ENCODE data around the gene USP24.
A peak's percentile ranks its signal among the peaks of the same experiment; 100 is the strongest.

USP24 gene

DNA sequence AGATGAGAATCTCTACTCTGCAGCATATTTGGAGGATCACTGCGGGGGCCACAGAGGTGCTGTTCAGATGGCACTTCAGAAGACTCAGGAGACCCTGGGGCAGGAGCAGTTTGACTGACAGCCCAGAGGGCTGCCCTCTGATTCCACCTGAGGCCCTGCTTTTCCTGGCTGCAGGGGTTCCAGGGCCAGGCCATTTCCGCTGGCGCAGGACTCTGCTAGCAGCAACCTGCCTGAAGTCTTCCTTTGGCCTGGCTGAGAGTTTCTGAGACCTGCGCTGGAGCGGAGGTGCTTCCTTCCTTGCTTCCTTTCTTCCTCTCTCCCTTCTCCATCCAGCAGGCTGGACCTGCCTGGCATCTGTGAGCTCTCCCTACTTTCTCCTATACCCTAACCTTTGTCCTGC, 164.0 kb downstream of the USP24 start:
- peak overlapping the region; percentile 64; the same call in 1 of the 2 replicates for H3K27ac ChIP-seq
- TF ChIP-seq, protein P1, sequence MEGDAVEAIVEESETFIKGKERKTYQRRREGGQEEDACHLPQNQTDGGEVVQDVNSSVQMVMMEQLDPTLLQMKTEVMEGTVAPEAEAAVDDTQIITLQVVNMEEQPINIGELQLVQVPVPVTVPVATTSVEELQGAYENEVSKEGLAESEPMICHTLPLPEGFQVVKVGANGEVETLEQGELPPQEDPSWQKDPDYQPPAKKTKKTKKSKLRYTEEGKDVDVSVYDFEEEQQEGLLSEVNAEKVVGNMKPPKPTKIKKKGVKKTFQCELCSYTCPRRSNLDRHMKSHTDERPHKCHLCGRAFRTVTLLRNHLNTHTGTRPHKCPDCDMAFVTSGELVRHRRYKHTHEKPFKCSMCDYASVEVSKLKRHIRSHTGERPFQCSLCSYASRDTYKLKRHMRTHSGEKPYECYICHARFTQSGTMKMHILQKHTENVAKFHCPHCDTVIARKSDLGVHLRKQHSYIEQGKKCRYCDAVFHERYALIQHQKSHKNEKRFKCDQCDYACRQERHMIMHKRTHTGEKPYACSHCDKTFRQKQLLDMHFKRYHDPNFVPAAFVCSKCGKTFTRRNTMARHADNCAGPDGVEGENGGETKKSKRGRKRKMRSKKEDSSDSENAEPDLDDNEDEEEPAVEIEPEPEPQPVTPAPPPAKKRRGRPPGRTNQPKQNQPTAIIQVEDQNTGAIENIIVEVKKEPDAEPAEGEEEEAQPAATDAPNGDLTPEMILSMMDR (conservative IDR thresholded peaks at IDR 0.05) = no peak

DNA sequence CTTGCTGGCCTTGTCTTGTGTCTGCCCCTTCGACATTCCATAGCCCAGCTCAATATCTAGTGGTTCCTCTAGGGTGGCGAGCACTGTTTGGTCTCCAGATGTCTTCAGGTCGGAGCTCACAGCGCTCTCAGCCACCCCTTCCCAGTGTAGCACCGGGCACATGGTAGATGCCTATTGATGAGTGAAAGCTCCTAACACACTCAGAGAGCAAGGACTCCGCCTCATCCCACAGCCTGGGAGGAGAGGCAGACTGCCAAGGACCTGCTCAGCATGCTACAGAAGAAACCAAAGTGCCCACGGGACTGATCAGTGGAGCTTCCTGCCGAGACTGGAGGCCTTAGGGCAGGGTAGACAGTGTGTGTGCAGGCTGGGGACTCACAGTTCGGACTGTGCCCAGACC, 164.9 kb downstream of the USP24 start:
- TF ChIP-seq, protein P1 (conservative IDR thresholded peaks at IDR 0.05) = no peak
- H3K27ac ChIP-seq = peak overlapping the region; percentile 64

DNA sequence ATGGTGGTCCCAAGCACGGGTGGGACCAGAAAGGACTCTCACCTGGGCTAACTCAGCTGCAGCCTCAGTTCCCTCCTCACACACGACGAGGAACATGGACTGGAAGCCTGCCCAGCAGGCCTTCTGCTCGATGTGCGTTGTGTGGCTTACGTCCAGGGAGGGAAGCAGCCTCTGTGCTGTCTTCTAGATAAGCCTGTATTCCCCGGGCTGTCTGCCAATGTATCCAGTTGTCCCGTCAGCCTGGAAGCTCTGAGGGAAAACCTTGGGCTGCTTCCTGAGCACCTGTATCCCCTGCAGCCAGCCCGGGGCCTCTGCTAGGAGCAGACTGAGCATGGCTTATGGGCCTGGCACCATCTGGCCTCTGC, 165.3 kb downstream of the USP24 start:
- peak overlapping the region; percentile 64 for H3K27ac ChIP-seq
- TF ChIP-seq, protein P1 (conservative IDR thresholded peaks at IDR 0.05) = no peak

DNA sequence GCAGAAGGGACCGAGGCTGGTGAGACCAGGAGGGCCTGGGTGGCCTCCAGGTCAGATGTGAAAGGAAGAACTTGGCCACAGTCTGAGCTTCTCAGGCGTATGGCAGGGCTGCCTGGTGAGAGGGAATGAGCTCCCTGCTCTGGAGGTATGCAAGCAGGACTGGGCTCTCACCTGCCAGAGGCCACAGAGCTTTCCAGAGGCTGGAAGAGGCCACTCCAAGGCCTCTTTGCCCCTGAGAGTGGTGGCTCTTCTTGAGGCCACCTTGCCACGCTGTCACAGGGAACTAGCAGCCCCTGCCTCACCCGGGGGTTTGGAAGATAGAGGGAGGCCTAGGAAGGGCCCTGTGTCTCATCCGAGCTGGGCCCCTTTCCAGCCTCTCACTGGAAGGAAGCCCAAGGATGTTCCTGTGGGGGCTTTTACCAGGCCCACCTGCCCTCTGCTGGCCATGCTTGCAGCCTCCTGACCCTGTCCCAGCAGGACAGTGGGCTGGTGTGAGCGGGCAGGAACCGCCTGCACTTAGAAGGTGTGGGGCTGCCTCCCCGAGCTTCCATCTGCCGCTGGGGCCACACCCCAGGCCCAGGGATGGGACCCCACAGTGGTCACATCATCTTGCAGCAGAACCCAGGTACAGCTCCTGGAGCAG, 165.8 kb downstream of the USP24 start:
- peak overlapping the region; percentile 64 for H3K27ac ChIP-seq
- TF ChIP-seq, protein P1 (conservative IDR thresholded peaks at IDR 0.05) = no peak

DNA sequence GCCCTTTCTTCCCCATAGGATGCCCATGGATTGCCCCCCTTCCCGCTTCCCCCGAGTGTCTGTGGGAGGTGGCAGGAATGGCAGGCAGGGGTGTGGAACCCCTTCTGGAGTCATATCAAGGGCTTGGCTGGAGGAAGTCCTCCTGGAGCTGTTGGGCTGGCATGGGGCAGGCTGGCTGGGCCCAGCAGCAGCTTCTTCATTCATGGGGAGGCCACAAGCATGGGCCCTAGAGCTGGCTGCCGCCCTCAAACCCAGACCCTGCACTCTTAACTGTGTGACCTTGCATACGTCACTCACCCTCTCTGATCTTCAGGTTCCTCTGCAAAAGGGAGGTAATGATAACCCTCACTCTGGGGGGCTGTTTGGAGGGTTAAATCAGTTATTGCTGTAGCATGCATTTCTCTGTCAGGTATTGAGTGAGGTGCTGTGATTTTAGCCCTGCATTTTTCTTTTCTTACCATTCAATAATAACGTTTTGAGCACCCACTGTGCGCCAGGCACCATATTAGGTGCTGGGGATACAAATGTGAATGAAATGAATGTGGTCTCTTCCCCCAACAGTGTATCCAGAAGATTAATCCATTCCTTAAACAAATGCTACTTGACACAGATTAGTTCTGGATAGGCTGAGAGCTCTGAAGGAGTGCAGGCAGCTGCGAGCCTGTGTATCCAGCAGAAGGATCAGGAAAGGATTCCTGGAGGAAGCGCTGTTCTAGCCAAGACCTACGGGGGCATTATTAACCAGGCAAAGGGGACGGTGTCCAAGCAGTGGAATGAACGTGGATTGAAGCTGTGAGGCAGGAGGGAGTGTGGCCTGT, 166.5 kb downstream of the USP24 start:
- peak overlapping the region; percentile 64; the same call in 1 of the 2 replicates for H3K27ac ChIP-seq
- TF ChIP-seq, protein P1 (conservative IDR thresholded peaks at IDR 0.05) = no peak

DNA sequence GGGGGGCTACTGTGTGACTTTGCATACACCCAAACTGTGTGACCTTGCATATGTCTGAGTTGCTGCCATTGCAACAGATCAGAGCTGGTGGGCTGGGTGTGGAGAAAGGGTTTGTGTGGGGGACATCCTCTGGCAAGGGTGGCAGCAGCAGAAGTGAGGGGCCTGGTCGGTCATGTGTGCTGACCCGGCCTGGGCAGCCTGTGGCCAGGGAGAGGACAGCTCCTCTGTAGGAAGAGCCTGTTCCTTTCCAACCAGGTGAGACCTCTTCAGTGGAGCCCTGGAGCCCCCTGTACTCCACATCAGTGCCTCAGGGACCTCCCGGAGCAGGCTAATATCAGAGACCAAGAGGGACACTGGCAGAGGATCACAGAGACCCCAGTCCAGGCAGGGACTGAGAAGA, 167.6 kb downstream of the USP24 start:
- no peak overlapping the region for H3K27ac ChIP-seq
- TF ChIP-seq, protein P1 (conservative IDR thresholded peaks at IDR 0.05) = no peak

DNA sequence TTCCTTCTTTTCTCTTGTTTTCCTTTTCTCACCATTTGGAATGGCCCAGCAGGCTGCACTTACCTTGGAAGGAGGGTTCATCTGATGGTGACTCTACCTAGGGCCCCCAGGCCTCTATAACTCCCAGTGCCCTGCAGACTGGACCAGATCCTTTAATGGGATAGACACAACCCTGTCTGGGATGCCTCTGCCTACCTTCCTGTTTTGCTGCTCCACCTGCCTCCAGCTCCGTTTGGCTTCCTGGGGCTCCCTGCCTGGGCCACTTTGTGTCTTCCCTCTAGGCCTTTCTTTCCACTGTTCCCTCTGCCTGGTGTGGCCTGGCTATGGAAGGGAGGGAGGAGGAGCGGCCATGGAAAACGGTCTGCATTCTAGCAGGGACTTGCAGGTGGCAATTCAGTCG, 168.3 kb downstream of the USP24 start:
- TF ChIP-seq, protein P1 (conservative IDR thresholded peaks at IDR 0.05) = no peak
- no peak overlapping the region for H3K27ac ChIP-seq
